HepG2 (cell line): ENCODE data around the gene SULT2B1. TPM values are rescaled to one million over a fixed set of nuclear protein-coding genes. Genes with fewer than 3 reads are reported as not detected.

Experiments used
- BRF2 ChIP-seq: sonication (generic); formaldehyde crosslinking; IDR thresholded peaks from 2 replicates; pipeline ENCODE4 v1.8.1; 2022; ENCODE audit warnings: mild to moderate bottlenecking, missing genetic modification reagents
- CHD4 ChIP-seq: fragments of 200-600 bp; sonication (generic); IDR thresholded peaks from 2 replicates; pipeline ENCODE4 v1.7.0; 2017; ENCODE audit warnings: mild to moderate bottlenecking, low read length, borderline replicate concordance
- GLMP ChIP-seq: sonication (generic); formaldehyde crosslinking; IDR thresholded peaks from 2 replicates; pipeline ENCODE4 v1.9.0; 2021; ENCODE audit warnings: missing genetic modification reagents, mild to moderate bottlenecking, borderline replicate concordance
- HNRNPUL1 ChIP-seq: fragments of 200-400 bp; formaldehyde crosslinking; IDR thresholded peaks from 2 replicates; pipeline ENCODE4 v1.6.1; 2017; ENCODE audit warnings: low read depth, mild to moderate bottlenecking, low read length, moderate library complexity
- JUND ChIP-seq: sonication (generic); formaldehyde crosslinking; IDR thresholded peaks from 2 replicates; pipeline ENCODE4 v1.8.0; 2022; ENCODE audit warnings: mild to moderate bottlenecking, missing genetic modification reagents
- KDM4B ChIP-seq: sonication (generic); formaldehyde crosslinking; IDR thresholded peaks from 2 replicates; pipeline ENCODE4 v1.4.0; 2020; ENCODE audit warnings: missing genetic modification reagents
- MAZ ChIP-seq, 2 experiments: sonication (generic) in 1 of 2; formaldehyde crosslinking in 1 of 2; IDR thresholded peaks; 2 replicates each; pipeline versions ENCODE4 v1.5.0 to v1.6.1; 2012 to 2020; ENCODE audit warnings: low read depth in 2 of 2, mild to moderate bottlenecking in 2 of 2, borderline replicate concordance in 1 of 2, improper control_type of control experiment in 1 of 2, low read length in 1 of 2, missing genetic modification reagents in 1 of 2, moderate library complexity in 1 of 2
- MXD4 ChIP-seq: IDR thresholded peaks from 2 replicates; pipeline ENCODE4 v1.6.1; 2016; ENCODE audit warnings: mild to moderate bottlenecking, missing biosample characterization, missing genetic modification reagents
- NCOA5 ChIP-seq: sonication (generic); formaldehyde crosslinking; IDR thresholded peaks from 2 replicates; pipeline ENCODE4 v1.4.0; 2020; ENCODE audit warnings: missing genetic modification reagents
- PAWR ChIP-seq: sonication (generic); formaldehyde crosslinking; IDR thresholded peaks from 2 replicates; pipeline ENCODE4 v1.4.0; 2020; ENCODE audit warnings: missing genetic modification reagents, mild to moderate bottlenecking, borderline replicate concordance
- RFXAP ChIP-seq: sonication (generic); formaldehyde crosslinking; IDR thresholded peaks from 2 replicates; pipeline ENCODE4 v1.4.0; 2020; ENCODE audit warnings: missing genetic modification reagents, borderline replicate concordance
- SAP130 ChIP-seq: IDR thresholded peaks from 2 replicates; pipeline ENCODE4 v1.6.1; 2016; ENCODE audit warnings: low read depth
- SMYD3 ChIP-seq: sonication (generic); formaldehyde crosslinking; IDR thresholded peaks from 2 replicates; pipeline ENCODE4 v1.8.1; 2023; ENCODE audit warnings: mild to moderate bottlenecking, missing genetic modification reagents
- TERF1 ChIP-seq: sonication (generic); formaldehyde crosslinking; IDR thresholded peaks from 2 replicates; pipeline ENCODE4 v1.8.0; 2022; ENCODE audit warnings: mild to moderate bottlenecking, missing genetic modification reagents, moderate library complexity
- ZEB1 ChIP-seq: IDR thresholded peaks from 2 replicates; pipeline ENCODE4 v1.6.1; 2012; ENCODE audit warnings: mild to moderate bottlenecking, low read depth, inconsistent platforms; ENCODE audit not compliant: insufficient replicate concordance
- ZNF138 ChIP-seq: sonication (generic); formaldehyde crosslinking; IDR thresholded peaks from 2 replicates; pipeline ENCODE4 v1.5.0; 2020; ENCODE audit warnings: mild to moderate bottlenecking, low read depth, missing genetic modification reagents
- ZNF350 ChIP-seq: sonication (generic); formaldehyde crosslinking; IDR thresholded peaks from 2 replicates; pipeline ENCODE4 v1.4.0; 2020; ENCODE audit warnings: mild to moderate bottlenecking, low read depth, missing genetic modification reagents, borderline replicate concordance
- ZNF891 ChIP-seq: sonication (generic); formaldehyde crosslinking; IDR thresholded peaks from 2 replicates; pipeline ENCODE4 v1.5.0; 2020; ENCODE audit warnings: mild to moderate bottlenecking, missing genetic modification reagents
- polyA plus RNA-seq, 8 experiments: library from polyadenylated mRNA; depleted of rRNA in 3 of 8; stranded (reverse) in 7 of 8; unstranded in 1 of 8; fragments of >200 nt; fragmentation: Illumina TruSeq in 4 of 8; extraction: Trizol in 4 of 8; gene quantifications; 2 replicates each; pipeline versions ENCODE4 v1.2.1 to v1.2.3, GENCODE V29; 2011 to 2016; ENCODE audit warnings: low read depth in 4 of 8, missing spikeins in 1 of 8, mixed read lengths in 1 of 8; ENCODE audit not compliant: insufficient read depth in 1 of 8
- total RNA-seq, 5 experiments: library from RNA; depleted of rRNA; stranded (reverse); fragments of >200 nt; fragmentation: Illumina TruSeq; extraction: Trizol; gene quantifications; 2 replicates each; pipeline ENCODE4 v1.2.3, GENCODE V29; 2016; ENCODE audit warnings: low read depth in 1 of 5
- TF ChIP-seq, protein P1 (sequence below): sonication (generic); formaldehyde crosslinking; IDR thresholded peaks from 2 replicates; pipeline ENCODE4 v1.5.0; 2020; ENCODE audit warnings: mild to moderate bottlenecking, missing genetic modification reagents

Gene SULT2B1
- total and polyA plus RNA-seq, 2 of the 13 experiments (the other 11 are each of a cell fraction or from before 2014, with no cell fraction given): 0.13 TPM; not detected in 1

GRCh38 chr19:48634424-48635262, 82.7 kb downstream of the SULT2B1 start (continued):
- TF ChIP-seq CHD4: peak; percentile 78; the same call in 1 of the 2 replicates
- TF ChIP-seq, protein P1, sequence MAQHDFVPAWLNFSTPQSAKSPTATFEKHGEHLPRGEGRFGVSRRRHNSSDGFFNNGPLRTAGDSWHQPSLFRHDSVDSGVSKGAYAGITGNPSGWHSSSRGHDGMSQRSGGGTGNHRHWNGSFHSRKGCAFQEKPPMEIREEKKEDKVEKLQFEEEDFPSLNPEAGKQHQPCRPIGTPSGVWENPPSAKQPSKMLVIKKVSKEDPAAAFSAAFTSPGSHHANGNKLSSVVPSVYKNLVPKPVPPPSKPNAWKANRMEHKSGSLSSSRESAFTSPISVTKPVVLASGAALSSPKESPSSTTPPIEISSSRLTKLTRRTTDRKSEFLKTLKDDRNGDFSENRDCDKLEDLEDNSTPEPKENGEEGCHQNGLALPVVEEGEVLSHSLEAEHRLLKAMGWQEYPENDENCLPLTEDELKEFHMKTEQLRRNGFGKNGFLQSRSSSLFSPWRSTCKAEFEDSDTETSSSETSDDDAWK (CRISPR knock-in tag): no peak
- peak; percentile 97 for TF ChIP-seq MAZ (IDR thresholded peaks at IDR 0.05; ENCODE audit: borderline replicate concordance, low read depth, low read length)
- TF ChIP-seq MAZ (CRISPR knock-in tag; IDR thresholded peaks at IDR 0.05; ENCODE audit: low read depth): peak; percentile 56; the same call in 1 of the 2 replicates
- peak; percentile 88 for TF ChIP-seq SAP130 (CRISPR knock-in tag)
- no peak; the same call in 1 of the 2 replicates for TF ChIP-seq JUND
- TF ChIP-seq PAWR (CRISPR knock-in tag): no peak
- TF ChIP-seq SMYD3 (CRISPR knock-in tag): peak; percentile 38; the same call in 1 of the 2 replicates
- TF ChIP-seq ZNF350 (CRISPR knock-in tag): peak; percentile 35; the same call in 1 of the 2 replicates
- no peak for TF ChIP-seq HNRNPUL1
- TF ChIP-seq NCOA5: no peak
- TF ChIP-seq KDM4B (CRISPR knock-in tag): 0 out of 2 replicates have a peak, but pooled peaks have one; percentile 34
- 0 out of 2 replicates have a peak, but pooled peaks have one; percentile 30 for TF ChIP-seq MXD4 (CRISPR knock-in tag)
- peak; percentile 37; the same call in 1 of the 2 replicates for TF ChIP-seq ZNF891 (CRISPR knock-in tag)
- no peak for TF ChIP-seq GLMP (CRISPR knock-in tag)
- TF ChIP-seq ZEB1: peak; percentile 14
- no peak for TF ChIP-seq BRF2 (CRISPR knock-in tag)
- no peak for TF ChIP-seq ZNF138 (CRISPR knock-in tag)
- TF ChIP-seq RFXAP: peak; percentile 45; the same call in 1 of the 2 replicates
- no peak for TF ChIP-seq TERF1 (CRISPR knock-in tag)
